C4-2B (cell line): ENCODE results near the gene PARP15.

Source experiments
- CTCF ChIP-seq: fragments of 450-650 bp; conservative IDR thresholded peaks from 2 replicates; pipeline ENCODE4 v1.5.1; 2017; ENCODE audit warnings: mild to moderate bottlenecking
- ZFX ChIP-seq: fragments of 450-650 bp; IDR thresholded peaks from 2 replicates; pipeline ENCODE4 v1.6.1; 2017

DNA sequence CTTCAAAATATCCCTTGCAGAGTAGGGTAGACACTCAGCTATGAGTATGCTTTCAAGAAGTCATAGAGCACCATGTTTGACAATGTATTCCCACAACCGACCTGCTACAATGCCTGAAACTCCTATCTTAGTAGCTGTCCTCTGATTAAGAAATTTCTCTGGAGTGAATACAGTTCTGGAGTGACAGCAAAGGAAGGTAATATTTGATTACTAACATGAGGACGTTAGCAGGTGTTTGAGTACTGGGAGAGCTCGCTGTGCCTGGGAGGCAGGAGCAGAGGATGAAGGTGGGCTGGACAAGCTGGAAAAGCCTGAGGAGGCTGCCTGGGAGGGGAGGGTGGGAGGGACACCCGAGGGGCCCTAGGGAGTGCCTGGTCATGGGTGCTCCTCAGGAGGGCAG, 42.9 kb downstream of the PARP15 start:
- TF ChIP-seq CTCF, result no peak
- no peak for TF ChIP-seq ZFX
